Measurements from ENCODE around the gene COL4A4. TPM values are rescaled to one million over a fixed set of nuclear protein-coding genes. Genes with fewer than 3 reads are reported as not detected.

COL4A4 gene
- total and polyA plus RNA-seq, 5 donors, result 3.6 to 17.2 (median 15.1) TPM

GRCh38 chr2:226953826-226954225 is 210.2 kb downstream of the COL4A4 start:
- no peaks in the 10 kb centered on the region for H3K9me3 ChIP-seq (ENCODE audit: control insufficient read depth, low read length)
- no peaks in the 10 kb centered on the region for H3K27me3 ChIP-seq (ENCODE audit: control insufficient read depth, insufficient read depth)
- no peak overlapping the region for H3K4me3 ChIP-seq (ENCODE audit: low read length)
- peaks cover 7% of the 10 kb centered on the region for H3K4me1 ChIP-seq (ENCODE audit: control insufficient read depth, insufficient read depth, low read length)
- ATAC-seq, result no peak
- WGBS, result 92% methylated on average over 6 of the region's 6 CpGs
- DNase-seq, result no peak
- H3K27ac ChIP-seq (ENCODE audit: low read length), result no peak overlapping the region
- intact Hi-C loops (cut with DNase I), result no loop called here

- intact Hi-C loops (cut with DNase I), result no loop called here
- ATAC-seq, result peak in 1 of 2 donors; percentile 68
Observed at GRCh38 chr2:226953206-226953605, 210.8 kb downstream of the COL4A4 start.

More at GRCh38 chr2:226953206-226953605, 210.8 kb downstream of the COL4A4 start:
- peak; percentile 36 to 66 (median 62) for DNase-seq
- Histone ChIP-seq H3K27ac (ENCODE audit: low read length) (no peak overlapping the region), H3K4me3 (ENCODE audit: low read length) (no peak overlapping the region), H3K9me3 (ENCODE audit: control insufficient read depth, low read length) (no peaks in the 10 kb centered on the region), H3K27me3 (ENCODE audit: control insufficient read depth, insufficient read depth) (no peaks in the 10 kb centered on the region), H3K4me1 (ENCODE audit: control insufficient read depth, insufficient read depth, low read length) (peaks cover 7% of the 10 kb centered on the region)
- WGBS, result 73% methylated on average over 3 of the region's 3 CpGs

Other genes starting within 250 kb of the COL4A4 start
- gene COL4A3, start 419 bp upstream of the COL4A4 start, total RNA-seq, result 10 to 100 TPM in 1 of 4 donors, 1 to 10 TPM in 3; 6.2 to 11.0 (median 7.1) TPM
- gene COL4A3, start 419 bp upstream of the COL4A4 start, polyA plus RNA-seq, result 4.7 TPM
- gene MFF, start 161.0 kb upstream of the COL4A4 start, total RNA-seq, result 10 to 100 TPM; 73.9 to 96.5 (median 83.6) TPM
- gene MFF, start 161.0 kb upstream of the COL4A4 start, polyA plus RNA-seq, result 83.5 TPM
- gene TM4SF20, start 215.1 kb upstream of the COL4A4 start, total RNA-seq, result not detected
- gene TM4SF20, start 215.1 kb upstream of the COL4A4 start, polyA plus RNA-seq, result not detected
- not detected for gene SCYGR1, start 223.7 kb upstream of the COL4A4 start, total RNA-seq
- not detected for gene SCYGR1, start 223.7 kb upstream of the COL4A4 start, polyA plus RNA-seq

Measured in right cardiac atrium (tissue), 5 donors.